Measurements from ENCODE around the gene HCN4.

DNA sequence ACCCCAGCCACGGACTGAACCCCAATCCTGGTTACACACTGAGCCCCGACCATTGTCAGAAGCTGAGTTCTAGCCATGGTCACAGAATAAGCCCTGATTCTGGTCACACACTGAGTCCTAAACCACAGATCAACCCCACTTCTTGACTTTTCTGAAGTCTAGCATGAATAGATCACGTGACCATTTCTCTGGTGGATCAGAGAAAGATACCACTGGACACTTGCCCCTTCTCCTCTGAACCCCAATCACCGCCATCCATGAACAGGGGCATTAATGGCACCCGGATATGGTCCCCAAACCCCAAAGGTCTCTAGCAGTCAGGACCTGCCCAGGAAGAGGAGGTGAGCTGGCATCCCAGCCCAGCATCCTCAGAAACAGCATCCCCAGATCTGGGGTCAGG is 9.1 kb downstream of the HCN4 start:
- TF ChIP-seq POLR2AphosphoS5 (IDR thresholded peaks at IDR 0.05; ENCODE audit: low read depth) = no peak
- no peak for TF ChIP-seq CREB1 (CRISPR knock-in tag; IDR thresholded peaks at IDR 0.05; ENCODE audit: low read depth)
- TF ChIP-seq, protein P1, sequence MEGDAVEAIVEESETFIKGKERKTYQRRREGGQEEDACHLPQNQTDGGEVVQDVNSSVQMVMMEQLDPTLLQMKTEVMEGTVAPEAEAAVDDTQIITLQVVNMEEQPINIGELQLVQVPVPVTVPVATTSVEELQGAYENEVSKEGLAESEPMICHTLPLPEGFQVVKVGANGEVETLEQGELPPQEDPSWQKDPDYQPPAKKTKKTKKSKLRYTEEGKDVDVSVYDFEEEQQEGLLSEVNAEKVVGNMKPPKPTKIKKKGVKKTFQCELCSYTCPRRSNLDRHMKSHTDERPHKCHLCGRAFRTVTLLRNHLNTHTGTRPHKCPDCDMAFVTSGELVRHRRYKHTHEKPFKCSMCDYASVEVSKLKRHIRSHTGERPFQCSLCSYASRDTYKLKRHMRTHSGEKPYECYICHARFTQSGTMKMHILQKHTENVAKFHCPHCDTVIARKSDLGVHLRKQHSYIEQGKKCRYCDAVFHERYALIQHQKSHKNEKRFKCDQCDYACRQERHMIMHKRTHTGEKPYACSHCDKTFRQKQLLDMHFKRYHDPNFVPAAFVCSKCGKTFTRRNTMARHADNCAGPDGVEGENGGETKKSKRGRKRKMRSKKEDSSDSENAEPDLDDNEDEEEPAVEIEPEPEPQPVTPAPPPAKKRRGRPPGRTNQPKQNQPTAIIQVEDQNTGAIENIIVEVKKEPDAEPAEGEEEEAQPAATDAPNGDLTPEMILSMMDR (conservative IDR thresholded peaks at IDR 0.05; ENCODE audit: low read depth in 2 of 2) = no peak
- TF ChIP-seq EZH2 (IDR thresholded peaks at IDR 0.05; ENCODE audit: low read depth, unreplicated experiment) = no peak
- TF ChIP-seq JUNB (IDR thresholded peaks at IDR 0.05; ENCODE audit: unreplicated experiment) = no peak
- TF ChIP-seq STAT1 (IDR thresholded peaks at IDR 0.05; ENCODE audit: unreplicated experiment) = no peak
- TF ChIP-seq, protein P2, sequence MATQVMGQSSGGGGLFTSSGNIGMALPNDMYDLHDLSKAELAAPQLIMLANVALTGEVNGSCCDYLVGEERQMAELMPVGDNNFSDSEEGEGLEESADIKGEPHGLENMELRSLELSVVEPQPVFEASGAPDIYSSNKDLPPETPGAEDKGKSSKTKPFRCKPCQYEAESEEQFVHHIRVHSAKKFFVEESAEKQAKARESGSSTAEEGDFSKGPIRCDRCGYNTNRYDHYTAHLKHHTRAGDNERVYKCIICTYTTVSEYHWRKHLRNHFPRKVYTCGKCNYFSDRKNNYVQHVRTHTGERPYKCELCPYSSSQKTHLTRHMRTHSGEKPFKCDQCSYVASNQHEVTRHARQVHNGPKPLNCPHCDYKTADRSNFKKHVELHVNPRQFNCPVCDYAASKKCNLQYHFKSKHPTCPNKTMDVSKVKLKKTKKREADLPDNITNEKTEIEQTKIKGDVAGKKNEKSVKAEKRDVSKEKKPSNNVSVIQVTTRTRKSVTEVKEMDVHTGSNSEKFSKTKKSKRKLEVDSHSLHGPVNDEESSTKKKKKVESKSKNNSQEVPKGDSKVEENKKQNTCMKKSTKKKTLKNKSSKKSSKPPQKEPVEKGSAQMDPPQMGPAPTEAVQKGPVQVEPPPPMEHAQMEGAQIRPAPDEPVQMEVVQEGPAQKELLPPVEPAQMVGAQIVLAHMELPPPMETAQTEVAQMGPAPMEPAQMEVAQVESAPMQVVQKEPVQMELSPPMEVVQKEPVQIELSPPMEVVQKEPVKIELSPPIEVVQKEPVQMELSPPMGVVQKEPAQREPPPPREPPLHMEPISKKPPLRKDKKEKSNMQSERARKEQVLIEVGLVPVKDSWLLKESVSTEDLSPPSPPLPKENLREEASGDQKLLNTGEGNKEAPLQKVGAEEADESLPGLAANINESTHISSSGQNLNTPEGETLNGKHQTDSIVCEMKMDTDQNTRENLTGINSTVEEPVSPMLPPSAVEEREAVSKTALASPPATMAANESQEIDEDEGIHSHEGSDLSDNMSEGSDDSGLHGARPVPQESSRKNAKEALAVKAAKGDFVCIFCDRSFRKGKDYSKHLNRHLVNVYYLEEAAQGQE (IDR thresholded peaks at IDR 0.05; ENCODE audit: unreplicated experiment) = no peak
- TF ChIP-seq ZNF114 (CRISPR knock-in tag; IDR thresholded peaks at IDR 0.05) = no peak
- TF ChIP-seq ZNF331 (CRISPR knock-in tag; IDR thresholded peaks at IDR 0.05; ENCODE audit: low read depth) = no peak
- TF ChIP-seq EZH2phosphoT487 (IDR thresholded peaks at IDR 0.05; ENCODE audit: unreplicated experiment) = no peak

Measured in GM23338 (cell line).